ENCODE measurements around the gene TUBGCP4. TPM values are rescaled to one million over a fixed set of nuclear protein-coding genes. Genes with fewer than 3 reads are reported as not detected.

TUBGCP4 gene
- total RNA-seq, 1 experiment from 2014 or later, result 23.5 TPM

DNA sequence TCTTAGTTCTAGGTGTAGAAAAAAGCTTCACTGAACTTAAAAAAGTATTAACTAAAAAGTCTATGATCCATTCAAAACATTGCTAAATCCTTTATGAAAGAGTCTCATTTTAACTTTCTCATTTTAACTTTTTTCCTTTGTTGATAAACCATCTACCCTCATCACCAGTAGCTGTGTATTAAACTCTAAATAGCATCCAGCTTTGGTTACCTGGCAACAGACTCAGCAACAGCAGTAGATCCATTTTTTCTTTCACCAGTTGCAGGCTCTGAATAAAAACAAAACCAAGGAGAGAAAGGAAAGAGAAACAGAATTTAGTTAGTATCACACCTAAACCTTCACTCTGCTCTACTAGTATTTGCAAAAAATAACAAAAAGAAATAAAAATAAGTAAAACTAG lies 70.4 kb downstream of the TUBGCP4 start:
- H3K4me3 Mint-ChIP-seq, result no peak overlapping the region

More for the DNA sequence above, 70.4 kb downstream of the TUBGCP4 start:
- Histone ChIP-seq H2BK5ac (ENCODE audit: insufficient read length, low read length) (no peak overlapping the region), H2BK12ac (ENCODE audit: insufficient read length, low read depth, low read length) (no peak overlapping the region), H3K18ac (ENCODE audit: insufficient read length, low read depth, low read length) (no peak overlapping the region), H3K4me1 (ENCODE audit: insufficient read depth, low read length) (no peaks in the 10 kb centered on the region), H3K4ac (ENCODE audit: low read depth, low read length) (no peak overlapping the region), H2BK120ac (ENCODE audit: low read depth, low read length, poor library complexity, severe bottlenecking) (no peak overlapping the region), H3K79me2 (ENCODE audit: insufficient read depth, low read length) (no peaks in the 10 kb centered on the region), H4K5ac (ENCODE audit: insufficient read length, low read depth, low read length) (no peak overlapping the region), H2AFZ (ENCODE audit: low read length) (no peak overlapping the region), H3K23ac (ENCODE audit: insufficient read length, low read depth, low read length) (no peak overlapping the region), H3K56ac (ENCODE audit: insufficient read length, low read depth, low read length) (no peak overlapping the region), H4K20me1 (ENCODE audit: control insufficient read depth, insufficient read depth, insufficient read length) (no peaks in the 10 kb centered on the region), H2AK5ac (ENCODE audit: insufficient read length, low read length) (no peak overlapping the region), H3K9me3 (ENCODE audit: control insufficient read depth, low read depth, low read length) (no peaks in the 10 kb centered on the region), H4K8ac (replicated peaks; ENCODE audit: insufficient read length, low read depth, low read length) (no peak overlapping the region), H3T11ph (ENCODE audit: low read length) (no peak overlapping the region), H3K9ac (ENCODE audit: extremely low read depth, insufficient read length, low read length) (no peak overlapping the region), H3K14ac (ENCODE audit: insufficient read depth, low read length) (no peak overlapping the region), H3K27ac (ENCODE audit: insufficient read length, low read depth, low read length) (no peak overlapping the region), H2BK15ac (ENCODE audit: low read depth, low read length) (no peak overlapping the region), H3K79me1 (ENCODE audit: insufficient read depth, low read depth, low read length, poor library complexity, severe bottlenecking) (peaks cover under 1% of the 10 kb centered on the region), H4K91ac (ENCODE audit: insufficient read length, low read depth, low read length) (no peak overlapping the region), H2BK20ac (ENCODE audit: low read depth, low read length, poor library complexity, severe bottlenecking) (no peak overlapping the region), H3K23me2 (ENCODE audit: insufficient read length, low read depth, low read length, poor library complexity, severe bottlenecking) (no peaks in the 10 kb centered on the region), H3K27me3 (ENCODE audit: insufficient read depth, low read length) (no peaks in the 10 kb centered on the region), H3K4me2 (ENCODE audit: insufficient read depth, insufficient read length, low read length) (no peak overlapping the region)
- DNase-seq, result no peak
- H3K4me1 Mint-ChIP-seq, result peaks cover 7 to 10% of the 10 kb centered on the region in 2 experiments
- H3K9me3 Mint-ChIP-seq, result no peaks in the 10 kb centered on the region
- peaks cover 34 to 80% (median 64%) of the 10 kb centered on the region in 3 experiments for H3K36me3 Mint-ChIP-seq (ENCODE audit: insufficient read depth in 1 of 3, low read depth in 3 of 3)
- H3K27me3 Mint-ChIP-seq (ENCODE audit: low read depth), result no peaks in the 10 kb centered on the region
- H3K27ac Mint-ChIP-seq, result peak overlapping the region in 2 of 3 experiments; percentile 78 to 95; a peak in 4 of 7 replicates
- TF ChIP-seq, protein P1, sequence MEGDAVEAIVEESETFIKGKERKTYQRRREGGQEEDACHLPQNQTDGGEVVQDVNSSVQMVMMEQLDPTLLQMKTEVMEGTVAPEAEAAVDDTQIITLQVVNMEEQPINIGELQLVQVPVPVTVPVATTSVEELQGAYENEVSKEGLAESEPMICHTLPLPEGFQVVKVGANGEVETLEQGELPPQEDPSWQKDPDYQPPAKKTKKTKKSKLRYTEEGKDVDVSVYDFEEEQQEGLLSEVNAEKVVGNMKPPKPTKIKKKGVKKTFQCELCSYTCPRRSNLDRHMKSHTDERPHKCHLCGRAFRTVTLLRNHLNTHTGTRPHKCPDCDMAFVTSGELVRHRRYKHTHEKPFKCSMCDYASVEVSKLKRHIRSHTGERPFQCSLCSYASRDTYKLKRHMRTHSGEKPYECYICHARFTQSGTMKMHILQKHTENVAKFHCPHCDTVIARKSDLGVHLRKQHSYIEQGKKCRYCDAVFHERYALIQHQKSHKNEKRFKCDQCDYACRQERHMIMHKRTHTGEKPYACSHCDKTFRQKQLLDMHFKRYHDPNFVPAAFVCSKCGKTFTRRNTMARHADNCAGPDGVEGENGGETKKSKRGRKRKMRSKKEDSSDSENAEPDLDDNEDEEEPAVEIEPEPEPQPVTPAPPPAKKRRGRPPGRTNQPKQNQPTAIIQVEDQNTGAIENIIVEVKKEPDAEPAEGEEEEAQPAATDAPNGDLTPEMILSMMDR (conservative IDR thresholded peaks at IDR 0.05), result no peak
